ENCODE results near the gene UBE2E2. TPM values are rescaled to one million over a fixed set of nuclear protein-coding genes. Genes with fewer than 3 reads are reported as not detected.

UBE2E2 gene
- total RNA-seq, 1 donor from 2014 or later: 55.8 TPM

DNA sequence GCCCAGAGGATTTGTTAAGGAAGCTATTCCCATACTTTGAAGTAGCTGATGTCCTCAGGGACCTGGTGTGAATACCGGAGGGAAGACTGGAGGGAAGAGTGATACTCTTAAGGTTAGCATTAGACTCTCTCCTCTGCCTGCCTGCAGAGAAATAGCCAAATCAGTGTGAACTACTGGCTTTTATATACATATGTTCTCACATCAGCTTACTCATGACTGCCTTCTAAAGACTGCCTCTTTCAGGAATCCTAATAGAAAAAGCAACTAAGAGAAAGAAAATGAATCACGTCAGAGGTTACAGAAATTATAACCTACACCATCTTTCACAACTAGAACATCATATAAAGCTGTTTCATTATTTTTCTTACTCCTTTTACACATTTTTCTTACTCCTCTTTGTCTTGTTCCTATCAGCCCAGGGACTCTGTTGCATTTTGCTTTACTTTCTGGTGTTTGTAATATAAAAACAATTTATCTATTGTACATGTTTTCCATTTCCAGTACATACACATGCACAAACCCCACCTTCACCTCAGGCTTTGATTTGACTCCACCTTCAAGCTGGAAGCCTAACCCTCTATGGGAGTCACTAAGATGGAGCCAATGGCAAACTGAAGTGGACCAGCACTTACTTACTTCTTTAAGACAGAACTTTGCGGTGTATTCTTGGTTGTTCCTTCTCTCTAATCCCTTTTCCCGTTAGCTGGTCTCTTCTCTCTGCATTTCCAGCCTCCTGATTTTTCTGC, 345.0 kb downstream of the UBE2E2 start:
- no peak overlapping the region for H3K4me3 Mint-ChIP-seq
- TF ChIP-seq, protein P1, sequence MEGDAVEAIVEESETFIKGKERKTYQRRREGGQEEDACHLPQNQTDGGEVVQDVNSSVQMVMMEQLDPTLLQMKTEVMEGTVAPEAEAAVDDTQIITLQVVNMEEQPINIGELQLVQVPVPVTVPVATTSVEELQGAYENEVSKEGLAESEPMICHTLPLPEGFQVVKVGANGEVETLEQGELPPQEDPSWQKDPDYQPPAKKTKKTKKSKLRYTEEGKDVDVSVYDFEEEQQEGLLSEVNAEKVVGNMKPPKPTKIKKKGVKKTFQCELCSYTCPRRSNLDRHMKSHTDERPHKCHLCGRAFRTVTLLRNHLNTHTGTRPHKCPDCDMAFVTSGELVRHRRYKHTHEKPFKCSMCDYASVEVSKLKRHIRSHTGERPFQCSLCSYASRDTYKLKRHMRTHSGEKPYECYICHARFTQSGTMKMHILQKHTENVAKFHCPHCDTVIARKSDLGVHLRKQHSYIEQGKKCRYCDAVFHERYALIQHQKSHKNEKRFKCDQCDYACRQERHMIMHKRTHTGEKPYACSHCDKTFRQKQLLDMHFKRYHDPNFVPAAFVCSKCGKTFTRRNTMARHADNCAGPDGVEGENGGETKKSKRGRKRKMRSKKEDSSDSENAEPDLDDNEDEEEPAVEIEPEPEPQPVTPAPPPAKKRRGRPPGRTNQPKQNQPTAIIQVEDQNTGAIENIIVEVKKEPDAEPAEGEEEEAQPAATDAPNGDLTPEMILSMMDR (conservative IDR thresholded peaks at IDR 0.05): no peak
- H3K36me3 Mint-ChIP-seq: no peaks in the 10 kb centered on the region
- DNase-seq (ENCODE audit: extremely low spot score, unreplicated experiment): no peak
- no peak overlapping the region for H3K27ac Mint-ChIP-seq
- peaks cover 5% of the 10 kb centered on the region for H3K9me3 Mint-ChIP-seq
- peaks cover 5% of the 10 kb centered on the region for H3K4me1 Mint-ChIP-seq (ENCODE audit: unreplicated experiment)
- H3K27me3 Mint-ChIP-seq: no peaks in the 10 kb centered on the region

DNA sequence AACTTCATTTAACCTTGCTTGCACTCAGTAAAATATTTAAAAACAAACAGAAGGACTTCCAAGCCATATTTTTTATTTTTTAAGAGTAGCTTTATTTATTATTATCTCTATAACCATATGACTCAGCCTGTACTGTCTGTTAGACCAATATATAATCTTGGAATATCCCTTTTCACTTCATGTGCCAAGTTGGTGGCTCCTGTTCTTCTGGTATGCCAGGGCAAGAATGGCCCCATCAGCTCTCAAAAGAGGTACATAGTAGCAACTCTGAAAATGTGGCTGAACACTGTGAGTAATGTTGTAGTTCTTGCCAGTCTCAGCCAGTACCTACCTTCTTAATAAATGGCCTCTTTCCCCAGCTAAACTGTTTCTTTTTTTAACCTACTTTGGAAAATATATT, 345.6 kb downstream of the UBE2E2 start:
- peaks cover 5% of the 10 kb centered on the region for H3K9me3 Mint-ChIP-seq
- no peaks in the 10 kb centered on the region for H3K36me3 Mint-ChIP-seq
- TF ChIP-seq, protein P1 (conservative IDR thresholded peaks at IDR 0.05): no peak
- H3K4me1 Mint-ChIP-seq (ENCODE audit: unreplicated experiment): peaks cover 5% of the 10 kb centered on the region
- no peak for DNase-seq (ENCODE audit: extremely low spot score, unreplicated experiment)
- H3K27ac Mint-ChIP-seq: no peak overlapping the region
- H3K27me3 Mint-ChIP-seq: no peaks in the 10 kb centered on the region
- H3K4me3 Mint-ChIP-seq: no peak overlapping the region

DNA sequence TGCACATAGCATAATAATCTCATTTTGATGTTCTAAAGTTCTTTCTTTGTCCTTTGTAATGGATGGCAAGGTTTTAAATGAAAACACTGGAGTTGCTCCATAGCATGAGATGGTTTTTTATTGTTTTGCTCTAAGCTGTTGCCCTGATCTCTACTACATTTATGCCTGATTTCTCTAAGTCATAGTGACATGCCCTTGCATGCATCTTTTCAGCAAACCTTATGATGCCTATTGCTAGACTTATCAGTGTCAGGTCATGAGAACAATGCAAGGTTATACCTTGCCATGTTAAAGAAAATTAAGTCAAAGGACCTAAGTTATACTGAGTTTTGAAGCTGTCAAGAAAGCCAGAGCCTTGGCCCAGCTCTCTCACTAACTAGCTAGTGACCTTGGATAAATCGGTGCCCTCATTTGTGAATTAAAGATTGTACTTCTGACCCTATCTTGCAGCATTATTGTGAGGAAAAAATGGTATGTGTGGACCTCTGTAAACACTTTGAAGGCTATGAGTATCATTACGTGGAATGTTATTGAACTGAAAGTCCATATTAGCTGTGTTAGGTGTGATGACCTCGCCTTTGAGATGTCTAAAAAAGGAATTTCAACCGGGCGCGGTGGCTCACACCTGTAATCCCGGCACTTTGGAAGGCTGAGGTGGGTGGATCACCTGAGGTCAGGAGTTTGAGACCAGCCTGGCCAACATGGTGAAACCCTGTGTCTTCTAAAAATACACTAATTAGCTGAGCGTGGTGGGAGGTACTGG, 346.2 kb downstream of the UBE2E2 start:
- no peak for DNase-seq (ENCODE audit: extremely low spot score, unreplicated experiment)
- Mint-ChIP-seq H3K27ac (peak overlapping the region; percentile 36), H3K27me3 (no peaks in the 10 kb centered on the region), H3K9me3 (peaks cover 5% of the 10 kb centered on the region), H3K4me1 (ENCODE audit: unreplicated experiment) (peaks cover 5% of the 10 kb centered on the region), H3K36me3 (no peaks in the 10 kb centered on the region), H3K4me3 (no peak overlapping the region)
- TF ChIP-seq, protein P1 (conservative IDR thresholded peaks at IDR 0.05): no peak

DNA sequence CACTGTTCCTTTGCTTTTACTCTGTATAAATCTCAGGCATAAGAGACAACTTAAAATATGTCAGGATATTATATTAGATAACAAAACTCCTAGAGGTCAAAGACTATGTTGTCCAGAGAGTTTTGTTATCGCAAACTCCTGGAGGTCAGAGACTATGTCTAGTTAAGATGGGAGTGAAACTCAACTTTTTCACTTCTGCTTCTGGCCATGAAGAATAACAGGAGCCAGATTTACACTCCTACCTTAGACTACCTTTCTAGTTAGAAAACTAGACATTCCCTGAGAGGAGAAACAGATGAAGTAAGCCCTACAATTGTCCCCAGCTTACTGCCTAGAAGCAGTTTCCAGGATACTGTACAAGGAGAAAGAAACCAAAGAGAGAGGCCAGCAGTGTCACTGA, 347.3 kb downstream of the UBE2E2 start:
- DNase-seq (ENCODE audit: extremely low spot score, unreplicated experiment): no peak
- peaks cover 5% of the 10 kb centered on the region for H3K4me1 Mint-ChIP-seq (ENCODE audit: unreplicated experiment)
- H3K36me3 Mint-ChIP-seq: no peaks in the 10 kb centered on the region
- H3K4me3 Mint-ChIP-seq: no peak overlapping the region
- no peak overlapping the region for H3K27ac Mint-ChIP-seq
- no peaks in the 10 kb centered on the region for H3K27me3 Mint-ChIP-seq
- H3K9me3 Mint-ChIP-seq: peaks cover 4% of the 10 kb centered on the region
- TF ChIP-seq, protein P1 (conservative IDR thresholded peaks at IDR 0.05): no peak

DNA sequence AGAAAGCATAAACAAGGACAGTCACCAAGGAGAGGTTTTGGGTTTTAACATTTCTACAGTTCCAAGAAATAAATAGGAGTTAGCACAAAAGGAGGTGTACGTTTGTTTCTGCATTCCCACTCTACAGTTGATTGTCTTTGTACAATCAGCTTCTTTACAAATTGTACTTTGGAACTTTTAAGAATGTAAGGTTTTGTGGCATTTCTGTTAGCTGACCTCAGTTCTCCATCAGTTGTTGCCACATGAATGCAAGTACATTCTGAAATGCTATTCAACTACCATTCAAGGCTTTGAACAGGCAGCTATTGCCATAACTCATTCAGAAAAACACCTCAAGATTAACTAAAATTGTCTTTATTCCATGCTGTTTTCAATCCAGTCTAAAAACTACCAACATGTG, 349.4 kb downstream of the UBE2E2 start:
- Mint-ChIP-seq H3K4me3 (no peak overlapping the region), H3K27ac (no peak overlapping the region), H3K9me3 (peaks cover 4% of the 10 kb centered on the region), H3K27me3 (no peaks in the 10 kb centered on the region), H3K4me1 (ENCODE audit: unreplicated experiment) (no peaks in the 10 kb centered on the region), H3K36me3 (no peaks in the 10 kb centered on the region)
- TF ChIP-seq, protein P1 (conservative IDR thresholded peaks at IDR 0.05): no peak
- DNase-seq (ENCODE audit: extremely low spot score, unreplicated experiment): no peak
